Activated naive CD4-positive, alpha-beta T cell treated with anti-CD3 and anti-CD28 coated beads for 36 hours (primary cell): ENCODE data around the gene EPM2AIP1. TPM values are rescaled to one million over a fixed set of nuclear protein-coding genes. Genes with fewer than 3 reads are reported as not detected.
"Not testable (repeated sequence)": the region's sequence is repeated elsewhere in the genome, so short reads cannot be mapped to it uniquely, and the experiment has no call there.

ENCODE experiments used
- CTCF ChIA-PET: fragments of 350-600 bp; sonication (Branson Sonifier 250); formaldehyde crosslinking; loops from one replicate; lab custom pipeline; 2021; ENCODE audit warnings: antibody characterized with exemption; lab: Charles Lee
- DNase-seq: peaks from one replicate; pipeline ENCODE4 v3.0.0-alpha.2; 2020
- H3K27ac Mint-ChIP-seq: one replicate; pipeline ENCODE4 v1.8.0; 2021; ENCODE audit warnings: mild to moderate bottlenecking, mixed read lengths
- H3K27me3 Mint-ChIP-seq: one replicate; pipeline ENCODE4 v1.8.0; 2021; ENCODE audit warnings: low read depth, mixed read lengths
- H3K36me3 Mint-ChIP-seq: one replicate; pipeline ENCODE4 v1.8.0; 2021; ENCODE audit warnings: low read depth, mixed read lengths
- H3K4me1 Mint-ChIP-seq: one replicate; pipeline ENCODE4 v1.8.0; 2021; ENCODE audit warnings: low read depth, mixed read lengths
- H3K4me3 Mint-ChIP-seq: one replicate; pipeline ENCODE4 v1.8.0; 2021; ENCODE audit warnings: mild to moderate bottlenecking, moderate library complexity, mixed read lengths
- H3K9me3 Mint-ChIP-seq: one replicate; pipeline ENCODE4 v1.8.0; 2021; ENCODE audit warnings: mixed read lengths
- intact Hi-C: fragments of 100-400 bp; cut with micrococcal nuclease; formaldehyde crosslinking; loops from one replicate; pipeline ENCODE4 v1.15.1; 2023
- total RNA-seq, 2 experiments: library from RNA; stranded (reverse); gene quantifications; one replicate each; pipeline ENCODE4 v1.2.3, GENCODE V29; 2021

EPM2AIP1 gene
- total RNA-seq, result 10 to 100 TPM; 10.8 to 13.1 TPM

- Mint-ChIP-seq H3K27me3 (no peaks in the 10 kb centered on the region), H3K36me3 (peaks cover 43% of the 10 kb centered on the region), H3K4me3 (no peak within 1 kb of the TSS), H3K27ac (no peak within 1 kb of the TSS), H3K9me3 (no peaks in the 10 kb centered on the region), H3K4me1 (peaks cover 50% of the 10 kb centered on the region)
- CTCF ChIA-PET, result interaction anchor here (1.0 to 1.6 kb wide), 5 partner anchors 12 to 219 kb away, joined by 3 to 7 read pairs (median 5); no protein-coding TSS in a partner anchor
- DNase-seq, result no peak
- intact Hi-C loops, result loop anchor here (1.0 to 2.0 kb wide), 8 partner anchors 23 to 1172 kb away; partner anchors contain the start of genes ACAA1, OXSR1 and TRANK1
These were observed at the start of gene EPM2AIP1 for GRCh38 chr3:36992806-36993325. Gene EPM2AIP1, minus strand, starts transcription at chr3:36993131. Its CDS starts 54 bp downstream, at chr3:36993077.

- H3K27ac Mint-ChIP-seq, intact Hi-C loops, H3K27me3 Mint-ChIP-seq, H3K4me1 Mint-ChIP-seq, H3K4me3 Mint-ChIP-seq, DNase-seq, H3K9me3 Mint-ChIP-seq: not testable (repeated sequence)
- peaks cover 50% of the 10 kb centered on the region for H3K36me3 Mint-ChIP-seq
- CTCF ChIA-PET, result interaction anchor here (0.7 kb wide), 1 partner anchor 12 kb away, joined by 3 read pairs; no protein-coding TSS in a partner anchor
These were observed 49.8 kb upstream of the EPM2AIP1 start for GRCh38 chr3:37042712-37043111.

GRCh38 chr3:37041546-37042195 lies 48.7 kb upstream of the EPM2AIP1 start:
- CTCF ChIA-PET, result no interaction called here
- H3K9me3 Mint-ChIP-seq, result no peaks in the 10 kb centered on the region
- no peak for DNase-seq
- peaks cover 51% of the 10 kb centered on the region for H3K36me3 Mint-ChIP-seq
- intact Hi-C loops, result no loop called here
- H3K27ac Mint-ChIP-seq, result no peak overlapping the region
- no peaks in the 10 kb centered on the region for H3K4me1 Mint-ChIP-seq
- H3K27me3 Mint-ChIP-seq, result no peaks in the 10 kb centered on the region
- H3K4me3 Mint-ChIP-seq, result no peak overlapping the region

GRCh38 chr3:37040231-37040630 lies 47.3 kb upstream of the EPM2AIP1 start:
- Mint-ChIP-seq H3K4me3 (no peak overlapping the region), H3K4me1 (no peaks in the 10 kb centered on the region), H3K36me3 (peaks cover 59% of the 10 kb centered on the region), H3K27me3 (no peaks in the 10 kb centered on the region), H3K9me3 (peaks cover 3% of the 10 kb centered on the region), H3K27ac (no peak overlapping the region)
- intact Hi-C loops, result no loop called here
- no peak for DNase-seq
- CTCF ChIA-PET, result no interaction called here

- intact Hi-C loops, result no loop called here
These were observed 46.4 kb upstream of the EPM2AIP1 start for GRCh38 chr3:37039161-37039846.

GRCh38 chr3:37037352-37037751 lies 44.4 kb upstream of the EPM2AIP1 start:
- intact Hi-C loops, result no loop called here
- DNase-seq, result no peak
- Mint-ChIP-seq H3K27me3 (no peaks in the 10 kb centered on the region), H3K4me3 (no peak overlapping the region), H3K4me1 (no peaks in the 10 kb centered on the region), H3K9me3 (peaks cover 8% of the 10 kb centered on the region), H3K36me3 (peaks cover 72% of the 10 kb centered on the region), H3K27ac (no peak overlapping the region)
- CTCF ChIA-PET, result interaction anchor here (2.2 kb wide), 1 partner anchor 14 kb away, joined by 6 read pairs; no protein-coding TSS in a partner anchor

More at GRCh38 chr3:37039161-37039846, 46.4 kb upstream of the EPM2AIP1 start:
- H3K27me3 Mint-ChIP-seq, result no peaks in the 10 kb centered on the region
- DNase-seq, result no peak
- H3K9me3 Mint-ChIP-seq, result peaks cover 6% of the 10 kb centered on the region
- no peak overlapping the region for H3K27ac Mint-ChIP-seq
- H3K36me3 Mint-ChIP-seq, result peaks cover 62% of the 10 kb centered on the region
- CTCF ChIA-PET, result interaction anchor here (1.1 kb wide), 1 partner anchor 33 kb away, joined by 3 read pairs; no protein-coding TSS in a partner anchor
- H3K4me1 Mint-ChIP-seq, result no peaks in the 10 kb centered on the region
- H3K4me3 Mint-ChIP-seq, result no peak overlapping the region

GRCh38 chr3:37032961-37033360 lies 40.0 kb upstream of the EPM2AIP1 start:
- Mint-ChIP-seq H3K36me3 (peaks cover 76% of the 10 kb centered on the region), H3K4me1 (no peaks in the 10 kb centered on the region), H3K9me3 (peaks cover 8% of the 10 kb centered on the region), H3K27me3 (no peaks in the 10 kb centered on the region), H3K27ac (no peak overlapping the region), H3K4me3 (no peak overlapping the region)
- CTCF ChIA-PET, result interaction anchor here (0.8 kb wide), 1 partner anchor 8 kb away, joined by 3 read pairs; no protein-coding TSS in a partner anchor
- no peak for DNase-seq
- intact Hi-C loops, result no loop called here

GRCh38 chr3:37031096-37031682 lies 38.3 kb upstream of the EPM2AIP1 start:
- H3K27ac Mint-ChIP-seq, result no peak overlapping the region
- H3K27me3 Mint-ChIP-seq, result no peaks in the 10 kb centered on the region
- no peak overlapping the region for H3K4me3 Mint-ChIP-seq
- H3K9me3 Mint-ChIP-seq, result peaks cover 8% of the 10 kb centered on the region
- CTCF ChIA-PET, result interaction anchor here (0.5 kb wide), 1 partner anchor 182 kb away, joined by 3 read pairs; no protein-coding TSS in a partner anchor
- no peaks in the 10 kb centered on the region for H3K4me1 Mint-ChIP-seq
- no peak for DNase-seq
- H3K36me3 Mint-ChIP-seq, result peaks cover 74% of the 10 kb centered on the region
- intact Hi-C loops, result no loop called here

GRCh38 chr3:37030588-37030987 lies 37.7 kb upstream of the EPM2AIP1 start:
- Mint-ChIP-seq H3K27ac (no peak overlapping the region), H3K4me3 (no peak overlapping the region)
- intact Hi-C loops, result no loop called here

GRCh38 chr3:37029516-37030163 lies 36.7 kb upstream of the EPM2AIP1 start:
- H3K9me3 Mint-ChIP-seq, result peaks cover 3% of the 10 kb centered on the region
- H3K27me3 Mint-ChIP-seq, result no peaks in the 10 kb centered on the region
- peaks cover 3% of the 10 kb centered on the region for H3K4me1 Mint-ChIP-seq
- no peak overlapping the region for H3K27ac Mint-ChIP-seq
- peaks cover 69% of the 10 kb centered on the region for H3K36me3 Mint-ChIP-seq
- DNase-seq, result no peak
- CTCF ChIA-PET, result no interaction called here
- no peak overlapping the region for H3K4me3 Mint-ChIP-seq
- intact Hi-C loops, result no loop called here

More at GRCh38 chr3:37030588-37030987, 37.7 kb upstream of the EPM2AIP1 start:
- CTCF ChIA-PET, result interaction anchor here (0.5 to 0.8 kb wide), 2 partner anchors 12 to 182 kb away, joined by 3 read pairs; no protein-coding TSS in a partner anchor
- Mint-ChIP-seq H3K36me3 (peaks cover 74% of the 10 kb centered on the region), H3K9me3 (peaks cover 8% of the 10 kb centered on the region), H3K27me3 (no peaks in the 10 kb centered on the region), H3K4me1 (no peaks in the 10 kb centered on the region)
- no peak for DNase-seq

- H3K4me1 Mint-ChIP-seq, result peaks cover 5% of the 10 kb centered on the region
- H3K36me3 Mint-ChIP-seq, result peaks cover 67% of the 10 kb centered on the region
- DNase-seq, result no peak
- H3K27me3 Mint-ChIP-seq, result no peaks in the 10 kb centered on the region
- peaks cover 3% of the 10 kb centered on the region for H3K9me3 Mint-ChIP-seq
- no peak overlapping the region for H3K4me3 Mint-ChIP-seq
- no peak overlapping the region for H3K27ac Mint-ChIP-seq
- intact Hi-C loops, result no loop called here
- CTCF ChIA-PET, result no interaction called here
These were observed 36.2 kb upstream of the EPM2AIP1 start for GRCh38 chr3:37029111-37029510.
